H1 (cell line): ENCODE results near the gene NT5DC1. TPM values are rescaled to one million over a fixed set of nuclear protein-coding genes. Genes with fewer than 3 reads are reported as not detected.

ENCODE experiments used
- CEBPB ChIP-seq: IDR thresholded peaks from 2 replicates; pipeline ENCODE4 v1.6.1; 2012; ENCODE audit warnings: low read depth, low read length
- CHD7 ChIP-seq: fragments of 300-600 bp; sonication (generic); IDR thresholded peaks from 2 replicates; pipeline ENCODE4 v1.7.1; 2012; ENCODE audit warnings: low read length, moderate library complexity, mild to moderate bottlenecking, inconsistent platforms; ENCODE audit not compliant: insufficient replicate concordance
- SIRT6 ChIP-seq: IDR thresholded peaks from one replicate; pipeline ENCODE4 v1.7.1; 2012; ENCODE audit warnings: low read length, inconsistent platforms
- YY1 ChIP-seq: IDR thresholded peaks from 2 replicates; pipeline ENCODE4 v1.6.1; 2011; ENCODE audit warnings: low read depth, mild to moderate bottlenecking, low read length
- polyA plus RNA-seq, 7 experiments: library from polyadenylated mRNA; depleted of rRNA in 3 of 7; stranded (reverse) in 5 of 7; unstranded in 2 of 7; fragments of >200 nt in 5 of 7; fragments of 200-250 nt in 2 of 7; gene quantifications; 1 replicate in 5 of 7; 2 replicates in 1 of 7; 4 replicates in 1 of 7; pipeline versions ENCODE4 v1.2.1 to v1.2.3, GENCODE V29; 2011 to 2013; ENCODE audit warnings: missing spikeins in 2 of 7, mixed read lengths in 2 of 7
- total RNA-seq: library from RNA; stranded (reverse); fragmentation: NEBNext Ultra II Directional; extraction: Animal tissue kit (Norgen Biotek cat#: 25700); gene quantifications from 2 replicates; pipeline ENCODE4 v1.2.1, GENCODE V29; 2021

NT5DC1 gene
- total and polyA plus RNA-seq, 2 of the 8 experiments (the other 6 are each of a cell fraction or from before 2014, with no cell fraction given), result 25.3 to 72.7 TPM

- TF ChIP-seq CHD7, result no peak
- TF ChIP-seq YY1, result no peak
- TF ChIP-seq CEBPB, result no peak
- no peak for TF ChIP-seq SIRT6
These were observed 110.2 kb downstream of the NT5DC1 start (continued) for GRCh38 chr6:116210750-116211425.
